Right cardiac atrium (tissue), 5 donors: Measurements from ENCODE around the gene ERC1. TPM values are rescaled to one million over a fixed set of nuclear protein-coding genes. Genes with fewer than 3 reads are reported as not detected.

ENCODE experiments used
- ATAC-seq, 2 donors: fragments of 200-7000 bp; cut with Tn5 transposase; one replicate each; pipeline versions ENCODE4 v1.8.0 to v1.9.1; 2020; ENCODE audit warnings: moderate library complexity in 2 of 2, mild to moderate bottlenecking in 1 of 2
- DNase-seq, 3 donors: peaks; one replicate each; pipeline ENCODE4 v3.0.0-alpha.2; 2020
- H3K27ac ChIP-seq: one replicate; pipeline ENCODE4 v1.5.1; 2013; ENCODE audit warnings: mild to moderate bottlenecking, low read length, control low read depth, moderate library complexity
- H3K27me3 ChIP-seq: one replicate; pipeline ENCODE4 v1.6.1; 2013; ENCODE audit not compliant: control insufficient read depth, insufficient read depth
- H3K4me1 ChIP-seq: one replicate; pipeline ENCODE4 v1.6.1; 2013; ENCODE audit warnings: low read length; ENCODE audit not compliant: control insufficient read depth, insufficient read depth
- H3K4me3 ChIP-seq: one replicate; pipeline ENCODE4 v1.5.1; 2013; ENCODE audit warnings: low read length, control low read depth
- H3K9me3 ChIP-seq: one replicate; pipeline ENCODE4 v1.6.1; 2013; ENCODE audit warnings: low read length; ENCODE audit not compliant: control insufficient read depth
- WGBS: extraction: QIAGEN DNeasy Blood & Tissue Kit; methylation state at CpG from one replicate; pipeline ENCODE4 v1.1.7; 2013; 5-methylcytosine and 5-hydroxymethylcytosine counted together
- intact Hi-C, 4 donors: fragments of 100-400 bp; cut with DNase I; formaldehyde crosslinking; loops; one replicate each; pipeline versions ENCODE4 v1.11.0 to v1.14.0; 2022 to 2023
- polyA plus RNA-seq: library from polyadenylated mRNA; stranded (reverse); fragments of 200-250 nt; gene quantifications from one replicate; pipeline ENCODE4 v1.2.3, GENCODE V29; 2013
- total RNA-seq, 4 donors: library from RNA; stranded (reverse); fragmentation: NEBNext Ultra II Directional; extraction: Animal tissue kit (Norgen Biotek cat#: 25700); gene quantifications; one replicate each; pipeline ENCODE4 v1.2.1, GENCODE V29; 2021
- donor health status: healthy with polysubstance abuse.
- donor health status: DM: no; HTN: yes; CAD: no.
- donor health status: DM: no; HTN: no; CAD: no.
- donor health status: DM: no; HTN: yes; CAD: no; lungs with severe emphysema.
- donor health status: DM: yes; HTN: yes; CAD: no.

ERC1 gene
- total and polyA plus RNA-seq, 5 donors = 15.0 to 71.4 (median 62.9) TPM

GRCh38 chr12:981176-981828, 9.7 kb upstream of the ERC1 start:
- intact Hi-C loops = no loop called here
- ATAC-seq = no peak
- Histone ChIP-seq H3K9me3 (no peaks in the 10 kb centered on the region), H3K27me3 (no peaks in the 10 kb centered on the region), H3K4me3 (no peak overlapping the region), H3K4me1 (no peaks in the 10 kb centered on the region), H3K27ac (no peak overlapping the region)
- WGBS = 94% methylated on average over 8 of the region's 8 CpGs
- no peak for DNase-seq

GRCh38 chr12:981961-982360, 9.1 kb upstream of the ERC1 start:
- Histone ChIP-seq H3K27ac (no peak overlapping the region), H3K4me1 (no peaks in the 10 kb centered on the region), H3K4me3 (no peak overlapping the region), H3K27me3 (no peaks in the 10 kb centered on the region), H3K9me3 (no peaks in the 10 kb centered on the region)
- intact Hi-C loops = no loop called here
- 69% methylated on average over 3 of the region's 3 CpGs for WGBS
- ATAC-seq (no peak), DNase-seq (no peak)

- no peak for DNase-seq
- Histone ChIP-seq H3K27me3 (no peaks in the 10 kb centered on the region), H3K4me3 (no peak overlapping the region), H3K4me1 (peaks cover 2% of the 10 kb centered on the region), H3K9me3 (no peaks in the 10 kb centered on the region), H3K27ac (no peak overlapping the region)
- WGBS = 68% methylated on average over 4 of the region's 4 CpGs
- intact Hi-C loops = no loop called here
- ATAC-seq = no peak
Observed at GRCh38 chr12:988646-989045, 2.4 kb upstream of the ERC1 start.

- WGBS = 65% methylated on average over 2 of the region's 2 CpGs
- DNase-seq (no peak), ATAC-seq (no peak)
- Histone ChIP-seq H3K4me3 (peak overlapping the region; percentile 99), H3K27ac (peak overlapping the region; percentile 9), H3K27me3 (no peaks in the 10 kb centered on the region), H3K9me3 (no peaks in the 10 kb centered on the region), H3K4me1 (peaks cover 2% of the 10 kb centered on the region)
- intact Hi-C loops = no loop called here
Observed at GRCh38 chr12:989051-989450, 2.0 kb upstream of the ERC1 start.

GRCh38 chr12:989751-990660, 1.0 kb upstream of the ERC1 start:
- ATAC-seq = peak; percentile 58 to 67
- no peaks in the 10 kb centered on the region for H3K27me3 ChIP-seq
- H3K27ac ChIP-seq = peak overlapping the region; percentile 99
- H3K4me1 ChIP-seq = peaks cover 2% of the 10 kb centered on the region
- H3K4me3 ChIP-seq = peak overlapping the region; percentile 99
- intact Hi-C loops = no loop called here
- WGBS = 2% methylated on average over 40 of the region's 40 CpGs
- H3K9me3 ChIP-seq = no peaks in the 10 kb centered on the region
- peak; percentile 76 to 89 (median 89) for DNase-seq

- Histone ChIP-seq H3K4me3 (peak overlapping the region; percentile 99), H3K27me3 (no peaks in the 10 kb centered on the region), H3K9me3 (no peaks in the 10 kb centered on the region), H3K4me1 (peaks cover 2% of the 10 kb centered on the region), H3K27ac (peak overlapping the region; percentile 94)
- ATAC-seq = peak; percentile 49 to 58
- no peak for DNase-seq
- intact Hi-C loops = no loop called here
- WGBS = 3% methylated on average over 47 of the region's 48 CpGs
Observed at GRCh38 chr12:991350-992333, 619 bp downstream of the ERC1 start.

GRCh38 chr12:992647-993046, 1.6 kb downstream of the ERC1 start:
- ATAC-seq = no peak
- H3K27ac ChIP-seq = no peak overlapping the region
- peak overlapping the region; percentile 99 for H3K4me3 ChIP-seq
- no peaks in the 10 kb centered on the region for H3K27me3 ChIP-seq
- DNase-seq = no peak
- 16% methylated on average over 1 of the region's 1 CpG for WGBS
- peaks cover 2% of the 10 kb centered on the region for H3K4me1 ChIP-seq
- intact Hi-C loops = no loop called here
- no peaks in the 10 kb centered on the region for H3K9me3 ChIP-seq

- no peaks in the 10 kb centered on the region for H3K4me1 ChIP-seq
Observed at GRCh38 chr12:996881-997280, 5.9 kb downstream of the ERC1 start.

GRCh38 chr12:997505-997904, 6.5 kb downstream of the ERC1 start:
- DNase-seq = no peak
- no peaks in the 10 kb centered on the region for H3K9me3 ChIP-seq
- no peak for ATAC-seq
- no peak overlapping the region for H3K27ac ChIP-seq
- H3K4me1 ChIP-seq = no peaks in the 10 kb centered on the region
- H3K4me3 ChIP-seq = no peak overlapping the region
- 82% methylated on average over 1 of the region's 1 CpG for WGBS
- no peaks in the 10 kb centered on the region for H3K27me3 ChIP-seq
- intact Hi-C loops = no loop called here

More at GRCh38 chr12:996881-997280, 5.9 kb downstream of the ERC1 start:
- no peaks in the 10 kb centered on the region for H3K27me3 ChIP-seq
- no peaks in the 10 kb centered on the region for H3K9me3 ChIP-seq
- WGBS = 87% methylated on average over 4 of the region's 4 CpGs
- no peak overlapping the region for H3K4me3 ChIP-seq
- no peak for ATAC-seq
- DNase-seq = no peak
- no peak overlapping the region for H3K27ac ChIP-seq
- intact Hi-C loops = no loop called here

- 55% methylated on average over 6 of the region's 6 CpGs for WGBS
- H3K4me1 ChIP-seq = no peaks in the 10 kb centered on the region
- no peaks in the 10 kb centered on the region for H3K27me3 ChIP-seq
- intact Hi-C loops = no loop called here
- H3K4me3 ChIP-seq = no peak overlapping the region
- peak overlapping the region; percentile 71 for H3K27ac ChIP-seq
- DNase-seq = no peak
- peak; percentile 80 to 81 for ATAC-seq
- no peaks in the 10 kb centered on the region for H3K9me3 ChIP-seq
Observed at GRCh38 chr12:998020-998874, 7.2 kb downstream of the ERC1 start.
